ENCODE measurements around the gene ABCA7. TPM values are rescaled to one million over a fixed set of nuclear protein-coding genes. Genes with fewer than 3 reads are reported as not detected.

The ABCA7 gene
- total RNA-seq, 1 experiment from 2014 or later = 40.3 TPM

DNA sequence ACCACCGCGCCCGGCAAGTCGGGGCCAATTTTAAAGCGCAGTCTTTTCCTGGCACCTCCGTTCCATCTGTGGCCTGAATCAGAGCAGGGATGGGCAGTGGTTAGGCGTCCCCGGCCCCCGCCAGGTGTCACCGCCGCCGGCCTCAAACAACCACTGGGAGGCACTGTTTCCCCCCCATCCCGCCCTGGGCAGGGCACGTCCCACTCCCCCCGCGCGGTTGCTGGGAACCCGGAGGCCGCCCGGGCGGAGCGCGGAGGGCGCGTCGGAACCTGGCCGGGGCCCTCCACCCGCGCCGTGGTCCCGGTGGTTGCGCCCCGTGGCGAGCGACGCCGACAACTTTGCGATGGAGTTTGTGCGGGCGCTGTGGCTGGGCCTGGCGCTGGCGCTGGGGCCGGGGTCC is 39.8 kb upstream of the ABCA7 start, which contains the start of gene GRIN3B:
Gene GRIN3B, plus strand, starts transcription at position 325 of the 400 bp plus-strand sequence. Its CDS starts 19 bp downstream, at position 344.
- Mint-ChIP-seq H3K4me3 (peak within 1 kb of the TSS; percentile 64), H3K36me3 (no peaks in the 10 kb centered on the region), H3K4me1 (peaks cover 5% of the 10 kb centered on the region; the same call in 1 of the 2 replicates), H3K9me3 (no peaks in the 10 kb centered on the region), H3K27me3 (ENCODE audit: low read depth) (peaks cover 49% of the 10 kb centered on the region), H3K27ac (no peak within 1 kb of the TSS)
- TF ChIP-seq FOXK1 (CRISPR knock-in tag; IDR thresholded peaks at IDR 0.05) = 0 out of 2 replicates have a peak, but pooled peaks have one; percentile 14
- TF ChIP-seq FOXP1 (CRISPR knock-in tag; IDR thresholded peaks at IDR 0.05; ENCODE audit: borderline replicate concordance) = no peak
- TF ChIP-seq SP1 (CRISPR knock-in tag; conservative IDR thresholded peaks at IDR 0.05) = 0 out of 2 replicates have a peak, but pooled peaks have one; percentile 12
- no peak for TF ChIP-seq ZNF263 (CRISPR knock-in tag; IDR thresholded peaks at IDR 0.05; ENCODE audit: low read depth)
- TF ChIP-seq ATF1 (CRISPR knock-in tag; IDR thresholded peaks at IDR 0.05) = no peak
- TF ChIP-seq RORB (CRISPR knock-in tag; IDR thresholded peaks at IDR 0.05) = no peak
- peak; percentile 65; the same call in 1 of the 2 replicates for TF ChIP-seq CTCF (IDR thresholded peaks at IDR 0.05)
- TF ChIP-seq HMGXB4 (CRISPR knock-in tag; IDR thresholded peaks at IDR 0.05) = peak; percentile 81; the same call in 1 of the 2 replicates
- POLR2A ChIA-PET = no interaction called here
- CTCF ChIA-PET = interaction anchor here (1.1 to 1.7 kb wide), 4 partner anchors 19 to 244 kb away, joined by 3 to 4 read pairs (median 3); no protein-coding TSS in a partner anchor
- ATAC-seq = peak; percentile 51
- peak; percentile 90 for DNase-seq (ENCODE audit: low spot score)

- H3K9me3 Mint-ChIP-seq = no peaks in the 10 kb centered on the region
- H3K4me1 Mint-ChIP-seq = peaks cover 5% of the 10 kb centered on the region; the same call in 1 of the 2 replicates
- POLR2A ChIA-PET = no interaction called here
- H3K4me3 Mint-ChIP-seq = peak overlapping the region; percentile 64
- H3K27ac Mint-ChIP-seq = no peak overlapping the region
- H3K36me3 Mint-ChIP-seq = no peaks in the 10 kb centered on the region
- DNase-seq (ENCODE audit: low spot score) = no peak
- TF ChIP-seq SP1 (CRISPR knock-in tag; conservative IDR thresholded peaks at IDR 0.05) = 0 out of 2 replicates have a peak, but pooled peaks have one; percentile 6
- TF ChIP-seq ZNF263 (CRISPR knock-in tag; IDR thresholded peaks at IDR 0.05; ENCODE audit: low read depth) = no peak
- peak; percentile 5 for ATAC-seq
- H3K27me3 Mint-ChIP-seq (ENCODE audit: low read depth) = peaks cover 49% of the 10 kb centered on the region
- CTCF ChIA-PET = interaction anchor here (0.9 to 1.6 kb wide), 9 partner anchors 18 to 220 kb away, joined by 3 to 4 read pairs (median 3); no protein-coding TSS in a partner anchor
Measured at GRCh38 chr19:1000591-1001537, 39.0 kb upstream of the ABCA7 start.

- peaks cover 46% of the 10 kb centered on the region for H3K27me3 Mint-ChIP-seq (ENCODE audit: low read depth)
- 0 out of 2 replicates have a peak, but pooled peaks cover 2% of the 10 kb centered on the region for H3K36me3 Mint-ChIP-seq
- ChIA-PET CTCF (interaction anchor here (0.6 to 1.6 kb wide), 9 partner anchors 22 to 220 kb away, joined by 3 to 4 read pairs (median 3); no protein-coding TSS in a partner anchor), POLR2A (no interaction called here)
- peaks cover under 1% of the 10 kb centered on the region; the same call in 1 of the 2 replicates for H3K4me1 Mint-ChIP-seq
- no peak overlapping the region for H3K27ac Mint-ChIP-seq
- peak overlapping the region; percentile 64 for H3K4me3 Mint-ChIP-seq
- H3K9me3 Mint-ChIP-seq = no peaks in the 10 kb centered on the region
- DNase-seq (ENCODE audit: low spot score) (peak; percentile 89), ATAC-seq (peak; percentile 63)
- TF ChIP-seq, protein P1, sequence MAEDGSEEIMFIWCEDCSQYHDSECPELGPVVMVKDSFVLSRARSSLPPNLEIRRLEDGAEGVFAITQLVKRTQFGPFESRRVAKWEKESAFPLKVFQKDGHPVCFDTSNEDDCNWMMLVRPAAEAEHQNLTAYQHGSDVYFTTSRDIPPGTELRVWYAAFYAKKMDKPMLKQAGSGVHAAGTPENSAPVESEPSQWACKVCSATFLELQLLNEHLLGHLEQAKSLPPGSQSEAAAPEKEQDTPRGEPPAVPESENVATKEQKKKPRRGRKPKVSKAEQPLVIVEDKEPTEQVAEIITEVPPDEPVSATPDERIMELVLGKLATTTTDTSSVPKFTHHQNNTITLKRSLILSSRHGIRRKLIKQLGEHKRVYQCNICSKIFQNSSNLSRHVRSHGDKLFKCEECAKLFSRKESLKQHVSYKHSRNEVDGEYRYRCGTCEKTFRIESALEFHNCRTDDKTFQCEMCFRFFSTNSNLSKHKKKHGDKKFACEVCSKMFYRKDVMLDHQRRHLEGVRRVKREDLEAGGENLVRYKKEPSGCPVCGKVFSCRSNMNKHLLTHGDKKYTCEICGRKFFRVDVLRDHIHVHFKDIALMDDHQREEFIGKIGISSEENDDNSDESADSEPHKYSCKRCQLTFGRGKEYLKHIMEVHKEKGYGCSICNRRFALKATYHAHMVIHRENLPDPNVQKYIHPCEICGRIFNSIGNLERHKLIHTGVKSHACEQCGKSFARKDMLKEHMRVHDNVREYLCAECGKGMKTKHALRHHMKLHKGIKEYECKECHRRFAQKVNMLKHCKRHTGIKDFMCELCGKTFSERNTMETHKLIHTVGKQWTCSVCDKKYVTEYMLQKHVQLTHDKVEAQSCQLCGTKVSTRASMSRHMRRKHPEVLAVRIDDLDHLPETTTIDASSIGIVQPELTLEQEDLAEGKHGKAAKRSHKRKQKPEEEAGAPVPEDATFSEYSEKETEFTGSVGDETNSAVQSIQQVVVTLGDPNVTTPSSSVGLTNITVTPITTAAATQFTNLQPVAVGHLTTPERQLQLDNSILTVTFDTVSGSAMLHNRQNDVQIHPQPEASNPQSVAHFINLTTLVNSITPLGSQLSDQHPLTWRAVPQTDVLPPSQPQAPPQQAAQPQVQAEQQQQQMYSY (CRISPR knock-in tag; IDR thresholded peaks at IDR 0.05) = no peak
- TF ChIP-seq, protein P2, sequence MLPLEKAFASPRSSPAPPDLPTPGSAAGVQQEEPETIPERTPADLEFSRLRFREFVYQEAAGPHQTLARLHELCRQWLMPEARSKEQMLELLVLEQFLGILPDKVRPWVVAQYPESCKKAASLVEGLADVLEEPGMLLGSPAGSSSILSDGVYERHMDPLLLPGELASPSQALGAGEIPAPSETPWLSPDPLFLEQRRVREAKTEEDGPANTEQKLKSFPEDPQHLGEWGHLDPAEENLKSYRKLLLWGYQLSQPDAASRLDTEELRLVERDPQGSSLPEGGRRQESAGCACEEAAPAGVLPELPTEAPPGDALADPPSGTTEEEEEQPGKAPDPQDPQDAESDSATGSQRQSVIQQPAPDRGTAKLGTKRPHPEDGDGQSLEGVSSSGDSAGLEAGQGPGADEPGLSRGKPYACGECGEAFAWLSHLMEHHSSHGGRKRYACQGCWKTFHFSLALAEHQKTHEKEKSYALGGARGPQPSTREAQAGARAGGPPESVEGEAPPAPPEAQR (CRISPR knock-in tag; IDR thresholded peaks at IDR 0.05) = no peak
- TF ChIP-seq ZNF512 (CRISPR knock-in tag; IDR thresholded peaks at IDR 0.05; ENCODE audit: borderline replicate concordance) = no peak
- no peak for TF ChIP-seq TEAD1 (CRISPR knock-in tag; IDR thresholded peaks at IDR 0.05)
- TF ChIP-seq NR3C1 (CRISPR knock-in tag; conservative IDR thresholded peaks at IDR 0.05; ENCODE audit: low read depth) = no peak
- TF ChIP-seq JUN (CRISPR knock-in tag; IDR thresholded peaks at IDR 0.05) = no peak
- TF ChIP-seq, protein P3, sequence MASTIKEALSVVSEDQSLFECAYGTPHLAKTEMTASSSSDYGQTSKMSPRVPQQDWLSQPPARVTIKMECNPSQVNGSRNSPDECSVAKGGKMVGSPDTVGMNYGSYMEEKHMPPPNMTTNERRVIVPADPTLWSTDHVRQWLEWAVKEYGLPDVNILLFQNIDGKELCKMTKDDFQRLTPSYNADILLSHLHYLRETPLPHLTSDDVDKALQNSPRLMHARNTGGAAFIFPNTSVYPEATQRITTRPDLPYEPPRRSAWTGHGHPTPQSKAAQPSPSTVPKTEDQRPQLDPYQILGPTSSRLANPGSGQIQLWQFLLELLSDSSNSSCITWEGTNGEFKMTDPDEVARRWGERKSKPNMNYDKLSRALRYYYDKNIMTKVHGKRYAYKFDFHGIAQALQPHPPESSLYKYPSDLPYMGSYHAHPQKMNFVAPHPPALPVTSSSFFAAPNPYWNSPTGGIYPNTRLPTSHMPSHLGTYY (CRISPR knock-in tag; IDR thresholded peaks at IDR 0.05) = no peak
Measured at GRCh38 chr19:1001538-1002166, 38.3 kb upstream of the ABCA7 start.
